Esophagus (tissue), 2 donors: ENCODE results near the gene MED12L. TPM values are rescaled to one million over a fixed set of nuclear protein-coding genes. Genes with fewer than 3 reads are reported as not detected.
"Not testable (repeated sequence)": the region's sequence is repeated elsewhere in the genome, so short reads cannot be mapped to it uniquely, and the experiment has no call there.

ENCODE experiments used
- H3K27ac ChIP-seq, 2 donors: one replicate each; pipeline ENCODE4 v1.5.1; 2013; ENCODE audit warnings: low read depth in 2 of 2, mild to moderate bottlenecking in 2 of 2, inconsistent platforms in 1 of 2, low read length in 1 of 2, moderate library complexity in 1 of 2
- H3K27me3 ChIP-seq, 2 donors: one replicate each; pipeline ENCODE4 v1.6.1; 2013; ENCODE audit warnings: low read length in 2 of 2, control low read depth in 1 of 2, mild to moderate bottlenecking in 1 of 2; ENCODE audit not compliant: insufficient read depth in 2 of 2, control insufficient read depth in 1 of 2
- H3K36me3 ChIP-seq, 2 donors: one replicate each; pipeline ENCODE4 v1.6.1; 2013; ENCODE audit warnings: low read length in 1 of 2; ENCODE audit not compliant: control insufficient read depth in 2 of 2, insufficient read depth in 2 of 2
- H3K4me1 ChIP-seq, 2 donors: one replicate each; pipeline ENCODE4 v1.6.1; 2013; ENCODE audit warnings: low read length in 1 of 2; ENCODE audit not compliant: control insufficient read depth in 2 of 2, insufficient read depth in 2 of 2
- H3K4me3 ChIP-seq, 2 donors: one replicate each; pipeline ENCODE4 v1.5.1; 2013; ENCODE audit warnings: low read length in 2 of 2, mild to moderate bottlenecking in 2 of 2, low read depth in 1 of 2, moderate library complexity in 1 of 2
- H3K9me3 ChIP-seq, 2 donors: one replicate each; pipeline ENCODE4 v1.6.1; 2013; ENCODE audit warnings: mild to moderate bottlenecking in 2 of 2, low read depth in 1 of 2, low read length in 1 of 2, moderate library complexity in 1 of 2; ENCODE audit not compliant: control insufficient read depth in 2 of 2, insufficient read depth in 1 of 2
- WGBS, 2 donors: extraction: QIAGEN DNeasy Blood & Tissue Kit; methylation state at CpG; one replicate each; pipeline ENCODE4 v1.1.7; 2013; 5-methylcytosine and 5-hydroxymethylcytosine counted together
- polyA plus RNA-seq, 2 donors: library from polyadenylated mRNA; stranded (reverse); fragments of 200-250 nt; gene quantifications; one replicate each; pipeline ENCODE4 v1.2.3, GENCODE V29; 2013
- donor health status: healthy with polysubstance abuse.
- donor health status: Bipolar disorder and iron deficiency.

Gene MED12L
- polyA plus RNA-seq, 2 donors = 0.05 to 0.08 TPM

DNA sequence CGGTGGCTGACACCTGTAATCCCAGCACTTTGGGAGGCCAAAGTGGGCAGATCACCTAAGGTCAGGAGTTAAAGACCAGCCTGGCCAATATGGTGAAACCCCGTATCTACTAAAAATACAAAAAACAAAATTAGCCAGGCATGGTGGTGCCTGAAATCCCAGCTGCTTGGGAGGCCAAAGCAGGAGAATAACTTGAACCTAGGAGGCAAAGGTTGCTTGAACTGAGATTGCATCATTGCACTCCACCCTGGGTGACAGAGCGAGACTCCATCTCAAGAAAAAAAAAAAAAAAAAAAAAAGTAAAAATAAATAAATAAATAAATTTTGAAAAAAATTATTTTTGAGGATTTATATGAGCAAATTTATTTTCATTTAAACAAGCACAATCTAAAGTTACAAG lies 306.7 kb downstream of the MED12L start:
- H3K27ac ChIP-seq = not testable (repeated sequence)
- WGBS, 2 donors = 76 to 94% methylated on average over 3 of the region's 3 CpGs

DNA sequence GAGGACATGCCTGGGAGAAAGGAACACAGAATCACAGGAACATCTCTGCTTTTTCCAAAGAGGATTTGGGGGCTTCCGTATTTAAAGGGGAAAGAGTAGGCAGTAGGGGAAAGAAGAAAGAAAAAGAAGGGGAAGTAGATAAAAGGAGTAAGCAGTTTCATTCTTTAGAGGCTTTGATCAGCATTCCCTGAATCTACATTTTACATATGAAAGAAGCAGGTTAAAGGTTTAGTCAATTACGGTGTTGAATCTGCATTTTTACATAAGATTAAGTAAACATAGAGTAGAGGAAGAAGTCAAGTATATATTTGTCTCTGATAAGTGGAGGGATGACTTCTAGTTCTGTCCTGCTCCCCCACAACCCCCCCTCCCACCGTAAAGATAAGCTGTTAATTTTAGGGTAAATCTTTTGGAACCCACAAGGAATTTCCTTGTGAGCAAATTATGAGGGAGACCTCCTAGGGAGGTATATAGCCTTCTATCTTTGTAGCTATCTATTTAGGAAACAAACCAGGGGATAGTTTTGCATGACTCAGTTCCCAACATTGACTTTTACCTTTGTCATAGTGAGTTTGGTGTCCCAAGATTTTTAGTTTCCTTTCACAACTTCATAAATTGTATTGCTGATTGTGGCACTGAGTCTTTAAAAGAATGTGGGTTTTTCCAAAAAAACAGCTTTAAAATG lies 307.8 kb downstream of the MED12L start:
- WGBS, 2 donors = 61 to 78% methylated on average over 3 of the region's 3 CpGs

More for the DNA sequence above, 306.7 kb downstream of the MED12L start:
- not testable (repeated sequence) for H3K4me1 ChIP-seq, H3K4me3 ChIP-seq, H3K27me3 ChIP-seq, H3K9me3 ChIP-seq, H3K36me3 ChIP-seq

DNA sequence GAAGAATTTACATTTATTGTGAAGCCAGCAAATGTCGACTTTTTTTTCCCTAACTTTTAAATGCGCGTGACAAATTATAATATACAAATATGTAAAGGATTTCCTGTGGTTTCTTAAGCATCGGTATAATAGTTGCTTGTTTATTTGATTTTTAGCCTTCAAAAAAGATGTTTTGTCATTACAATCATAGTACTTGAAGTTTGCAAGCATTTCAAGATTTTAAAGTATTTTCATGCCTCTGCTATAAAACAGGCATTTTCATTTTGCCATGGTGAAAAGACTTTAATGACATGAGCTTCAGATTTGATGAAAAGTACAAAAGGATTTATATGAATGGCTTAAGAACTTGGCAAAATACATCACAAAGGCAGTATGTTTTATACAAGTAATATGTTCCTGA lies 308.5 kb downstream of the MED12L start:
- 63 to 66% methylated on average over 4 of the region's 4 CpGs for WGBS, 2 donors
- Histone ChIP-seq H3K36me3 (no peaks in the 10 kb centered on the region), H3K27ac (no peak overlapping the region), H3K27me3 (no peaks in the 10 kb centered on the region), H3K4me1 (no peaks in the 10 kb centered on the region), H3K4me3 (no peak overlapping the region), H3K9me3 (no peaks in the 10 kb centered on the region)

More for the DNA sequence above, 307.8 kb downstream of the MED12L start:
- Histone ChIP-seq H3K27ac (no peak overlapping the region), H3K27me3 (no peaks in the 10 kb centered on the region), H3K4me3 (no peak overlapping the region), H3K9me3 (no peaks in the 10 kb centered on the region), H3K4me1 (no peaks in the 10 kb centered on the region), H3K36me3 (no peaks in the 10 kb centered on the region)

DNA sequence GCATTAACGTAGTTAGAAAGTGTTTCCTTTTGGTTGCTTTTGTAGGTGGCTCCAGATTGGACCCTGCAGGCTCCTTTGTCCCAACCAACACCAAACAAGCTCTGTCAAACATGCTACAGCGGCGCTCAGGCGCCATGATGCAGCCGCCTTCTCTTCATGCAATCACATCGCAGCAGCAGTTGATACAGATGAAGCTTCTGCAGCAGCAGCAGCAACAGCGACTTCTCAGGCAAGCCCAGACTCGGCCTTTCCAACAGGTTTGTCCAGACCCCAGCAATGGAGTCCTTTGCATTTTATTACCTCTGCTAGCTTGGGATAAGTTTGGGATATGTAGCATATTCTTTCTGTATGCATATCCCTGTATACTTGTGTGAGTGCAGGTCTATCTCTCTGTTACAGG lies 309.1 kb downstream of the MED12L start:
- H3K4me3 ChIP-seq = no peak overlapping the region
- no peaks in the 10 kb centered on the region for H3K36me3 ChIP-seq
- H3K27ac ChIP-seq = no peak overlapping the region
- H3K27me3 ChIP-seq = no peaks in the 10 kb centered on the region
- WGBS, 2 donors = 59 to 75% methylated on average over 8 of the region's 8 CpGs
- no peaks in the 10 kb centered on the region for H3K4me1 ChIP-seq
- H3K9me3 ChIP-seq = no peaks in the 10 kb centered on the region

DNA sequence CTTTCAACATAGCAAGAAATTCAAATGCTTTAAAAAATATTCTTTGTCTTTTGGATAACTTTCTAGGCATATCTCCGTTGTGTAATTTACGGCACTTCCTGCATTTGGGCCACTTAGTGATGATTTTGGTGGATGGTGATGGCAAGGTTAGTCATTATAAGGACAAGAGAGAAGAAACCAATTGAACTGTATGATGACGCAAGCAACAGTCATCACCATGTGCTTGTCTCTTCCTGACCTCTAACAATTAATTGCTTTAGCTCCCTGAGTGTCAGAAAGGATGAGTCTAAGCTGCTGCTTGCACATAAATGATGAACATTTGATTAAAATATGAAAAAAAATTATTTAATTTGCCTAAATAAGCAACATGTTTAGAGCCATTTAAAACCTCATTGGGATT lies 310.3 kb downstream of the MED12L start:
- Histone ChIP-seq H3K27ac (no peak overlapping the region), H3K27me3 (no peaks in the 10 kb centered on the region), H3K9me3 (no peaks in the 10 kb centered on the region), H3K4me3 (no peak overlapping the region), H3K36me3 (no peaks in the 10 kb centered on the region), H3K4me1 (no peaks in the 10 kb centered on the region)
- WGBS, 2 donors = 72 to 83% methylated on average over 3 of the region's 3 CpGs

DNA sequence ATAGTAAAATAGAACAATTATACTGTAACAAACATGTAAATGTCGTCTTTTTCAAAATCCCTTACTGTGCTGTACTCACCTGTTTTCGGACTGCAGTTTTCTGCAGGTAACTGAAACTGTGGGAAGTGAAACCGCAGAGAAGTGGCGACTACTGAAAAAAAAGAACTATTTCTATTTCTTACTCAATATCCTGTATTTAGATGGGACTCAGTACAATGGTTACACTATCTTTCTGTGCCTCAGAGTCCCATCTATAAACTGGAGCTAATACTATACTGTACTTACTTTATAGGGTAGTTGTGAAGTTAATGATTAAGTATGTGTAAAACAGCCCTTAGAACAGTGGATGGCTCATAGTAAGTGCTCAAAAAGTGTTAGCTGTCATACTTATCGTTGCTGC lies 313.4 kb downstream of the MED12L start:
- Histone ChIP-seq H3K4me1 (no peaks in the 10 kb centered on the region), H3K9me3 (no peaks in the 10 kb centered on the region), H3K27me3 (no peaks in the 10 kb centered on the region), H3K27ac (no peak overlapping the region), H3K4me3 (no peak overlapping the region), H3K36me3 (no peaks in the 10 kb centered on the region)
- 73 to 87% methylated on average over 5 of the region's 5 CpGs for WGBS, 2 donors

DNA sequence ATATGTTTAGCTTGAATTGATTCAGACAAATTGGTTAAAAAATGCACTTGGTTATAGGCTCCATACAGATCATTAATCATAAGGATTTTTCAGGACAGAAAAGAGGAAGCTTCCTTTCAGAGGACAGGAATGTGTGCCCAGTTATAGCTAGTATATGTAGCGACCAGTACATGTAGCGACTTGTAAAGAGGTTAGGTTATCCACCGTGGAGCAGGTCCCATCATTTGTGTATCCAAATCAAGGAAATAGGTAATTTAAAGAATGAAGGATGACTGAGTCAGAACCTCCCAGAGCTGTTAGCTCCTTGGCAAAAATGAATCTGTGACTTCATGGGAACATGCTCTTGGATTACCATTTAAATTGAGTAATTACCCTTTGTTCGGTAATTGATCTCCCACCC lies 314.9 kb downstream of the MED12L start:
- no peaks in the 10 kb centered on the region for H3K4me1 ChIP-seq
- WGBS, 2 donors = 62 to 80% methylated on average over 4 of the region's 4 CpGs
- H3K27me3 ChIP-seq = no peaks in the 10 kb centered on the region
- H3K36me3 ChIP-seq = no peaks in the 10 kb centered on the region
- H3K4me3 ChIP-seq = no peak overlapping the region
- no peaks in the 10 kb centered on the region for H3K9me3 ChIP-seq
- H3K27ac ChIP-seq = no peak overlapping the region

DNA sequence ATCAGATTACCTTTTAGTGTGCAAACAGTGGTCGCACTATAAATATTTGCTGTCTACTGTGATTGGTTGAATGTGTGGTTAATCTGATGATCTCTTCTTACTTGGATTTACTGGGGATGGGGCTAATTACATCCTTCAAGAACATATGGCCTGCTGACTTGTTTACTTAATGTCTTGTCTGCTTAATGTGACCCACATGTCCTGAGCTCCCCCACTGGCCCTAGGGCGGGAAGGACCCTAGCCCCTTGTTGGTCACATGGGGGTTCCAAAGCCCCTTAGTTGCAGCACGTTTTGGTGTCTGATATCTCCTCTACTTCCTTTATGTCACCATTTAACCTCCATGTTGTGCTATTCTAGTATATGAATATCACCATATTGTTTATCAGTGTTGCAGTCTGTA lies 316.9 kb downstream of the MED12L start:
- 79 to 80% methylated on average over 3 of the region's 3 CpGs for WGBS, 2 donors

DNA sequence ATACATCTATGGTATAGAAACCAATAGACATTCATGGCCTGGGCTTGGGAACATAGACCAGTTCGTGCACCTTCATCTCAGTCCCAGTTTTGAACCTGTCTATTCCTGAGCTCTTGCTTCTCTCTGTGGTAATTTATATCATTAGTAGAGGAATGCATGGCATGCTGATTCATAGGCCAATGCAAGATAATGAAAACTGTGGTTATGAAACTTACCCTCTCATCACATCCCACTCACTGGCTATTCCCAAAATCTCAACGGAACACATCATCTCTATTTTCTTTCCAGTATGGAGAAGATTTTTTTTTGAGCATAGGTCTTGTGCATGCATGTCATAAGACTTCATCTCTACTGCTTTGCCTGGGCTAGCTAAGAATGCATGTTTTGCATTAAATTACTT lies 317.8 kb downstream of the MED12L start:
- H3K4me3 ChIP-seq = no peak overlapping the region
- no peak overlapping the region for H3K27ac ChIP-seq
- WGBS, 2 donors = 84 to 85% methylated on average over 2 of the region's 2 CpGs
- H3K9me3 ChIP-seq = no peaks in the 10 kb centered on the region
- no peaks in the 10 kb centered on the region for H3K4me1 ChIP-seq
- no peaks in the 10 kb centered on the region for H3K36me3 ChIP-seq
- no peaks in the 10 kb centered on the region for H3K27me3 ChIP-seq

More for the DNA sequence above, 316.9 kb downstream of the MED12L start:
- no peaks in the 10 kb centered on the region for H3K36me3 ChIP-seq
- H3K9me3 ChIP-seq = no peaks in the 10 kb centered on the region
- H3K4me3 ChIP-seq = no peak overlapping the region
- H3K27ac ChIP-seq = no peak overlapping the region
- no peaks in the 10 kb centered on the region for H3K27me3 ChIP-seq
- no peaks in the 10 kb centered on the region for H3K4me1 ChIP-seq

DNA sequence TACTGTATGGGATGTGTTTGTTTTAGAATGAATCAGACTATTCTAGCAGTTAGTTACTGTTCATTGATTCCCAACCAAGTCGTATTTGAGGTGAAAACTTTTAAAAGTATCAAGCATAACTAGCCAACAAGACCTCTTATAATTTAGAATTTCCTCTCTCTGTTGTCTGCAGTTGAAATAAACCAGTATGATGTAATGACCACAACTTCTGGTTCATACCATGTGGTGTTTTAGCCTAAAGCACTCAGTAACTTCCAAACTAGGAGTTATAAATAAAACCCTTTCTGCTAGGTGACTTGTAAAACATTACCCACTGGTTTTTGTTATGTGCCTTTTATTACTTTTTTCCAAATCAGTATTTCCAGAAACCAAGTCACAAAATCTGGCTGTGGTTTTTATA lies 318.9 kb downstream of the MED12L start:
- H3K9me3 ChIP-seq = no peaks in the 10 kb centered on the region
- no peak overlapping the region for H3K27ac ChIP-seq
- no peak overlapping the region for H3K4me3 ChIP-seq
- no peaks in the 10 kb centered on the region for H3K36me3 ChIP-seq
- 59 to 73% methylated on average over 1 of the region's 1 CpG for WGBS, 2 donors
- H3K4me1 ChIP-seq = no peaks in the 10 kb centered on the region
- H3K27me3 ChIP-seq = no peaks in the 10 kb centered on the region
